ENCODE measurements around the gene SIX6.

Gene SIX6

GRCh38 chr14:60506462-60506984 is 2.4 kb upstream of the SIX6 start:
- H3K4me3 ChIP-seq (ENCODE audit: low read depth, low read length): no peak overlapping the region
- no peak for TF ChIP-seq CTCF (IDR thresholded peaks at IDR 0.05; ENCODE audit: insufficient read depth, low read length, missing control alignments)
- ChIA-PET CTCF (interaction anchor here (1.4 to 1.5 kb wide), 2 partner anchors 56 to 157 kb away, joined by 3 read pairs; no protein-coding TSS in a partner anchor), POLR2A (no interaction called here)
- no peak for DNase-seq (ENCODE audit: low read depth, low spot score)

- H3K4me3 ChIP-seq (ENCODE audit: low read depth, low read length): no peak overlapping the region
- ChIA-PET CTCF (interaction anchor here (1.4 to 1.5 kb wide), 2 partner anchors 56 to 157 kb away, joined by 3 read pairs; no protein-coding TSS in a partner anchor), POLR2A (no interaction called here)
- TF ChIP-seq CTCF (IDR thresholded peaks at IDR 0.05; ENCODE audit: insufficient read depth, low read length, missing control alignments): no peak
- DNase-seq (ENCODE audit: low read depth, low spot score): no peak
Observed at GRCh38 chr14:60506985-60507829, 1.7 kb upstream of the SIX6 start.

GRCh38 chr14:60508363-60508706 is 611 bp upstream of the SIX6 start:
- TF ChIP-seq CTCF (IDR thresholded peaks at IDR 0.05; ENCODE audit: insufficient read depth, low read length, missing control alignments): no peak
- no peak for DNase-seq (ENCODE audit: low read depth, low spot score)
- CTCF ChIA-PET: no interaction called here
- no peak overlapping the region for H3K4me3 ChIP-seq (ENCODE audit: low read depth, low read length)
- POLR2A ChIA-PET: no interaction called here

GRCh38 chr14:60509438-60510253 is 700 bp downstream of the SIX6 start:
- DNase-seq (ENCODE audit: low read depth, low spot score): no peak
- no peak for TF ChIP-seq CTCF (IDR thresholded peaks at IDR 0.05; ENCODE audit: insufficient read depth, low read length, missing control alignments)
- ChIA-PET CTCF (no interaction called here), POLR2A (no interaction called here)
- H3K4me3 ChIP-seq (ENCODE audit: low read depth, low read length): no peak overlapping the region

- no peak for TF ChIP-seq CTCF (IDR thresholded peaks at IDR 0.05; ENCODE audit: insufficient read depth, low read length, missing control alignments)
- DNase-seq (ENCODE audit: low read depth, low spot score): no peak
- no peak overlapping the region for H3K4me3 ChIP-seq (ENCODE audit: low read depth, low read length)
- POLR2A ChIA-PET: no interaction called here
- CTCF ChIA-PET: no interaction called here
Observed at GRCh38 chr14:60510254-60510950, 1.5 kb downstream of the SIX6 start.

All from AG04449 (cell line).